Measurements from ENCODE around the gene WDR26. TPM values are rescaled to one million over a fixed set of nuclear protein-coding genes. Genes with fewer than 3 reads are reported as not detected.

Gene WDR26
- total and polyA plus RNA-seq, 11 donors = 20.2 to 83.8 (median 60.1) TPM

DNA sequence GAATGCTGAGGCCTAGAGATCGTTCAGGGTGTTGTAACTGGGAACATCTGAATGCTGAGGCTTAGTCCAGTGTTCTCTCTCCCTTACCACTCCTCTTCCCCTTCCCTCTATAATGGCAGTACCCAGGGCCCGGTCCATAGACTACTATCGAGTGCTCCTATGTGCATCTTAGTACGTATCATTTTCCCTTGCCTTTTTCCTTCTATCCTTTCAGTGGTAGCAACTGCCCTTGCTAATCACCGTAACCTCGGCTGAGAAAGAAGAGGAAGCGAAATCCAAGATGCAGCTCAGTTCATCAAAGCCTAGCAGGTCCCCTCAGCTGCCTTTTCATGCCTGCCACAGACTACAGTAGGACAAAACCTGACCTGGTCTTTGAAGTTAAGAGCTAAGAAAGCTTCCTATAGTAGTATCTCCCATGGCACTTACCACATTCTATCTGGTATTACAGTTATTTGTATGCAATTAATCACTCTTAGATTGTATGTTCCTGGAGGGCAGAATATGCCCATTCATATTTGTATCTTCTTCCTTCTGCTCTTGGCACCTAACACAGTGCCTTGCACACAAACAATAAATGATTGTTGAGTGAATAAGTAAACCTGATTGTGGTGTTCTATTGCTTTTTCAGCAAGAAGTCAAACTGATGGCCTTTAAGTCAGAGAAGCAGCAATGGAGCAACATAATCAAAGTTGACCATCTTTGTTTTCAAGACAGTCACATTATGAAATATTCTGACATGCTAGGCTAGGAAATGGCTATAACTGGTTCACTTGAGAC, 55.6 kb downstream of the WDR26 start:
- intact Hi-C loops (cut with DNase I) = no loop called here
- peak overlapping the region in 1 of 12 donors; percentile 73 for H3K27ac ChIP-seq
- TF ChIP-seq, protein P1, sequence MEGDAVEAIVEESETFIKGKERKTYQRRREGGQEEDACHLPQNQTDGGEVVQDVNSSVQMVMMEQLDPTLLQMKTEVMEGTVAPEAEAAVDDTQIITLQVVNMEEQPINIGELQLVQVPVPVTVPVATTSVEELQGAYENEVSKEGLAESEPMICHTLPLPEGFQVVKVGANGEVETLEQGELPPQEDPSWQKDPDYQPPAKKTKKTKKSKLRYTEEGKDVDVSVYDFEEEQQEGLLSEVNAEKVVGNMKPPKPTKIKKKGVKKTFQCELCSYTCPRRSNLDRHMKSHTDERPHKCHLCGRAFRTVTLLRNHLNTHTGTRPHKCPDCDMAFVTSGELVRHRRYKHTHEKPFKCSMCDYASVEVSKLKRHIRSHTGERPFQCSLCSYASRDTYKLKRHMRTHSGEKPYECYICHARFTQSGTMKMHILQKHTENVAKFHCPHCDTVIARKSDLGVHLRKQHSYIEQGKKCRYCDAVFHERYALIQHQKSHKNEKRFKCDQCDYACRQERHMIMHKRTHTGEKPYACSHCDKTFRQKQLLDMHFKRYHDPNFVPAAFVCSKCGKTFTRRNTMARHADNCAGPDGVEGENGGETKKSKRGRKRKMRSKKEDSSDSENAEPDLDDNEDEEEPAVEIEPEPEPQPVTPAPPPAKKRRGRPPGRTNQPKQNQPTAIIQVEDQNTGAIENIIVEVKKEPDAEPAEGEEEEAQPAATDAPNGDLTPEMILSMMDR (IDR thresholded peaks at IDR 0.05) = no peak
- TF ChIP-seq POLR2A (IDR thresholded peaks at IDR 0.05) = no peak
- no peaks in the 10 kb centered on the region for H3K9me3 ChIP-seq
- no peaks in the 10 kb centered on the region for H3K27me3 ChIP-seq
- no peak overlapping the region for H3K4me3 ChIP-seq
- 89 to 93% (median 91%) methylated on average over 7 of the region's 7 CpGs for WGBS, 4 donors
- ATAC-seq (peak in 1 of 4 donors; percentile 47), DNase-seq (no peak)
- H3K4me1 ChIP-seq = peaks cover 0 to 85% (median 10%) of the 10 kb centered on the region in 12 donors
- H3K36me3 ChIP-seq = peaks cover 0 to 63% (median 32%) of the 10 kb centered on the region in 9 donors

- Histone ChIP-seq H3K4me3 (no peak overlapping the region), H3K36me3 (peaks cover 0 to 75% (median 45%) of the 10 kb centered on the region in 9 donors), H3K27me3 (no peaks in the 10 kb centered on the region), H3K4me1 (peaks cover 0 to 72% (median 10%) of the 10 kb centered on the region in 12 donors), H3K27ac (peak overlapping the region in 11 of 12 donors; percentile 32 to 77 (median 55)), H3K9me3 (no peaks in the 10 kb centered on the region)
- intact Hi-C loops (cut with DNase I) = no loop called here
- DNase-seq (no peak), ATAC-seq (peak; percentile 63 to 80 (median 76))
- WGBS, 4 donors = 70 to 91% (median 86%) methylated on average over 2 of the region's 2 CpGs
- TF ChIP-seq, protein P1 (IDR thresholded peaks at IDR 0.05) = no peak
- no peak for TF ChIP-seq POLR2A (IDR thresholded peaks at IDR 0.05)
These were observed 57.0 kb downstream of the WDR26 start for GRCh38 chr1:224377676-224378006.

DNA sequence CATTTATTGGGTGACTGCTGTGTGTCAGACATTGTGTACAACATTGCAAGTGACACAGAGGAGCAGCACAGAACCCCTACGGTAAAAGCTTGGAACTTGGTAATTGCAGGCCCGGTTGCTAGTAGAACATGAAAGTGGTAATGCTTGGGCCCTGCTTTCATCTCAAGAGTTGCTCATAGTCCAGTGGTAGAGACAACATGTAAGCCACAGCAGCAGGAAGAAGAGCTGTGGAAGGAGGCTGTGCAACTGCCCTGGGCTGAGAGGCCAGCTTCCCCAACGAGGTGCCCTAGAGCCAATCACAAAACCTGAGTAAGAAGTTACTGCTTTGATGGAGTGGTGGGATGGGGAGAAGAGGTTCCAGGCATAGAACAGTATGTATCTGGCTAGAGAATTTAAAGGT, 59.5 kb downstream of the WDR26 start:
- ATAC-seq = no peak
- TF ChIP-seq, protein P1 (IDR thresholded peaks at IDR 0.05) = no peak
- TF ChIP-seq POLR2A (IDR thresholded peaks at IDR 0.05) = no peak
- peaks cover 0 to 50% (median 10%) of the 10 kb centered on the region in 12 donors for H3K4me1 ChIP-seq
- peak overlapping the region in 1 of 12 donors; percentile 61 for H3K27ac ChIP-seq
- no peaks in the 10 kb centered on the region for H3K27me3 ChIP-seq
- H3K9me3 ChIP-seq = no peaks in the 10 kb centered on the region
- H3K36me3 ChIP-seq = peaks cover 0 to 90% (median 66%) of the 10 kb centered on the region in 9 donors
- intact Hi-C loops (cut with DNase I) = no loop called here
- H3K4me3 ChIP-seq = no peak overlapping the region
- DNase-seq = no peak
- 74 to 82% (median 81%) methylated on average over 3 of the region's 3 CpGs for WGBS, 4 donors

DNA sequence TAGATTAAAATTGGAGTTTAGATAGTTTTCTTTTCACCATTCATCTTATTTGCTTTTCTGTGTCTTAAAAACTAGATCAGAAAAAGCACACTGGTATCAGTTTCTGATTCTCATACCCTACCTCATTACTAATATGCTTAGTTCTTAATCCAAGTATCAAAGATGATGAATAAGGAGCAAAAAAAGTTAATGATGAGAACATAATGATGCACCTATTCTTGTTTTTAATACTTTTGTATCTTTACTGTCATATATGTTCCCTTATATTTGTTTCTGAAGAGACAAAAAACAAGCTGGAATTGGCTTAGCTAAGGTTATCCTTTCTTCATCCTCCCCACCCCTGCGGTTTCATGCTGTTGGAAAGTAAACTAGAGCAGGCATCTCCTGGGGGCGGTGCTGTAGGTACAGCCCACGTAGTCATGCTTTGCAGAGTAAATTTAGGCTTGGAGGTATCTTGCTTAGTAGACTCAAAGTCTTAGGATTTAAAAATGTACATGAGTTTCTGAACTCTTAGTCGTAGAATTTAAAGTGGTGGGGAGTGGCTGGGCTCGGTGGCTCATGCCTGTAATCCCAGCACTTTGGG, 61.5 kb downstream of the WDR26 start:
- 91 to 97% (median 95%) methylated on average over 5 of the region's 5 CpGs for WGBS, 4 donors
- Histone ChIP-seq H3K4me3 (no peak overlapping the region), H3K27me3 (no peaks in the 10 kb centered on the region), H3K9me3 (no peaks in the 10 kb centered on the region), H3K4me1 (peaks cover 0 to 34% (median 10%) of the 10 kb centered on the region in 12 donors), H3K27ac (no peak overlapping the region), H3K36me3 (peaks cover 0 to 98% (median 85%) of the 10 kb centered on the region in 9 donors)
- TF ChIP-seq POLR2A (IDR thresholded peaks at IDR 0.05) = no peak
- no peak for ATAC-seq
- intact Hi-C loops (cut with DNase I) = no loop called here
- no peak for DNase-seq
